Suppressor macrophage (primary cell): ENCODE data around the gene TIRAP.
"Not testable (repeated sequence)": the region's sequence is repeated elsewhere in the genome, so short reads cannot be mapped to it uniquely, and the experiment has no call there.

Experiments used
- DNase-seq, 4 experiments: peaks; one replicate each; pipeline ENCODE4 v3.0.0-alpha.2; 2020 to 2022
- total RNA-seq, 17 experiments: gene quantifications; one replicate each; lab custom pipeline; 2026; ENCODE audit warnings: mixed read lengths in 6 of 17, inconsistent platforms in 3 of 17; lab: John Stamatoyannopoulos, UW

Gene TIRAP, protein sequence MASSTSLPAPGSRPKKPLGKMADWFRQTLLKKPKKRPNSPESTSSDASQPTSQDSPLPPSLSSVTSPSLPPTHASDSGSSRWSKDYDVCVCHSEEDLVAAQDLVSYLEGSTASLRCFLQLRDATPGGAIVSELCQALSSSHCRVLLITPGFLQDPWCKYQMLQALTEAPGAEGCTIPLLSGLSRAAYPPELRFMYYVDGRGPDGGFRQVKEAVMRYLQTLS
- 2.7 to 19.1 (median 9.0) reads per million in 17 experiments for total RNA-seq

DNA sequence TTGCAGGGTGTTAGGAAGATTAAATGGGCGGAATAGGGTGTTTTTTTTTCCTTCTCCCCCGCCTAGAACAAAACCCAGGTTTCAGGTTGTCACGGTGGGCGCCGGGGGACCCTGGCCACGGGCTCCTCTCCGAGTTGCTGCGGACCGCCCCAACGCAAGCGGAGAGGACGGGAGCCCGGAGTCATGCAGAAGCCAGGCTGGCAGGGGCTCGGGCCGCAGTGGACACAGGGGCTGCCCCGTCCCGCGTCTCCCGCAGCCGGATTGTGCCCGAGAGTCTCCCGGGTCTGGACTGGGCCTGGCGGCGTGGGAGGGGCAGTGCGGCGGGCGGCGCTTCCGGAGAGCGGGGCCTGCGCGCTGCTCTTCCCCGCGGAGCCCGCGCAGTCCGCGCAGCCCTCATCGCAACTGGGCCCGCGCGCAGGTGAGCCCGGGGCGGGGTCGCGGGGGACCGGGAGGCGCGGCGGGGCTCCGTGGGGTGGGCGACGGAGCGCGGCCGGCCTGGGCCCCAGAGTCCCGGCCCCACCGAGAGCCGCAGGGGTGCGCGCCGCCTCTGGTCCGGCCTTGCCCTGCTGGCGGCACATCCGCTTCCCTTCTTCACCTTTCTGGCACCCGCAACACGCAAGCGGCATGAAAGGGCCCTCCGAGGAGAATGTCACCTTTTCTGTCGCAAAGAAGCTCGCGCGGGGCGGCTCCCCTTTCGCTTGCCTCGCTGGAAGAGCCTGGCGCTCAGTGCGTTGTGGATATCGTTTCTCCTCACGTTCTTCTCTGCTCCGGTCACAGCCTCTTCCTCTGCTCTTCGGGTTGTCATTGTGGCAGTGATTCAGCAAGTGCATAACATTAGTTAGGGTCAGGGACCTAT, at the start of gene TIRAP:
TIRAP (plus strand) TSS at position 358 of the 856 bp plus-strand sequence. CDS start 7,802 bp downstream, outside the sequence.
- peak; percentile 64 to 88 (median 74) for DNase-seq

- no peak for DNase-seq
These were observed 49.5 kb upstream of the TIRAP start for GRCh38 chr11:126233391-126233790.

DNA sequence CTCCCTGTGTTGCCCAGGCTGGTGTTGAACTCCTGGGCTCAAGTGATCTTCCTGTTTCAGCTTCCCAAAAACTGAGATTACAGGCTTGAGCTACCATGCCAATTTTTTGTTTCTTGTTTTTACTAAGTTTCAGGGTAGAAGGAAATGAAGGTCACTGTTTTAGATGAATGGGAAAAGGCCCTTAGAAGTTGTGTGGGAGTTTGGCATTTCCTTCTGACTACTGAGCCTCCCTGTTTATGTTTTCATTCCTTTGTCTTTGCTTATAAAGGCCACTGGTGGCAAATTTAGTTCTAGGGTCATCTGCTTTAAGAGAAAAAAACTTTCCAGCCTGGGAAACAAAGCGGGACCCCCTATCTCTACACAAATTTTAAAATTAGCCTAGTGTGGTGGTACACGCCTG, 36.3 kb upstream of the TIRAP start:
- peak in 1 of 4 experiments; percentile 25 for DNase-seq

- no peak for DNase-seq
These were observed 29.6 kb upstream of the TIRAP start for GRCh38 chr11:126253265-126253664.

GRCh38 chr11:126254819-126255218, 28.1 kb upstream of the TIRAP start:
- DNase-seq = no peak

DNA sequence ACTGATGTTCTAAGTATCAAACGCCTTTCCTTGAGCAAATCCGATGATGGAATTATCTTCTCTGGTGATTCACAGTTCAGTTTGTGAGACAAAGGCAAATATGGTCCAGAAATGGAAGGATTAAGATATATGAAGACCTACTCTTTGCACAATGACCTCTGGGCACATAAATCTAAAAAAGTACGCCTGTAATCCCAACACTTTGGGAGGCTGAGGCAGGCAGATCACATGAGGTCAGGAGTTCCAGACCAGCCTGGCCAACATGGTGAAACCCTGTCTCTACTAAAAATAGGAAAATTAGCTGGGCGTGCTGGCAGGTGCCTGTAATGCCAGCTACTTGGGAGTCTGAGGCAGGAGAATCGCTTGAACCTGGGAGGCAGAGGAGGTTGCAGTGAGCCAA, 27.4 kb upstream of the TIRAP start:
- not testable (repeated sequence) for DNase-seq

DNA sequence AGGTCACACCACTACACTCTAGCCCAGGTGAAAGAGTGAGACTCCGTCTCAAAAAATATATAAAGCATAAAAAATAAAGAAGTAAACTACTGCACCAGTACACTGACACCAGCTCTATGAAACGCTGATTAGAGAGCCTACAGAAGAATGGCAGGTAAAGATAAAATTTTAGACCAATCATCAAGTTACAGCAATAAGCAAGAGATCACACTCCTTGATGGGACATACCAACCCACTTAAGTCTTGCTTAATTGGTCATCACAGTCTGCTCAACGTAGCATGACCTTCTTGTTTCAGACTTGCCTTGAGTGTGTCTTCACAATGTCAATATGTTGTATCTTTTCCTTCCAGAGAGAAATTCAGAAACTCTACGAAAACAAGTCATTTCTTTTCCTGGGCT, 26.7 kb upstream of the TIRAP start:
- DNase-seq = no peak

- no peak for DNase-seq
These were observed 25.7 kb upstream of the TIRAP start for GRCh38 chr11:126257144-126257543.

GRCh38 chr11:126257764-126258163, 25.1 kb upstream of the TIRAP start:
- no peak for DNase-seq

GRCh38 chr11:126262216-126262615, 20.7 kb upstream of the TIRAP start:
- no peak for DNase-seq

DNA sequence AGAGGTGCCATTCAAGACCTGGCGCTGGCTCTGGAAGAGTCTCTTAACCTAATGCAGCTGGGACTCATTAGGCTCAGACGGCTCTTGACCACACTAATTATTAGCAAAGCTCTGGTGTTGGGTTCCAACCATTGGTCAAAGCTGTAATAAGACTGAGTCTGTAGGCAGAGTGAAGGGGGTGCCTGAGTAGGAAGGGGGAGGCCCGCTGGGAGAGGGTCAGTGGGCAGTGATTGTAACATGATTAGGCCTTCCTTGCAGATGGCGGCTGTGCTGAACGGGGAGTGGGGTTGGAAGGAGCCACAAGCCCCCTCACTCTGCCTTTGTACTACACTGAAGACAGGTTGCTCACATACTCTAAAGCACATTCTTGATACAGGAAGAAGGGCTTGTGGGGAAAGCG, 19.4 kb upstream of the TIRAP start:
- DNase-seq = no peak

GRCh38 chr11:126265811-126266210, 17.1 kb upstream of the TIRAP start:
- peak in 1 of 4 experiments; percentile 20 for DNase-seq

- no peak for DNase-seq
These were observed 15.2 kb upstream of the TIRAP start for GRCh38 chr11:126267650-126268049.

DNA sequence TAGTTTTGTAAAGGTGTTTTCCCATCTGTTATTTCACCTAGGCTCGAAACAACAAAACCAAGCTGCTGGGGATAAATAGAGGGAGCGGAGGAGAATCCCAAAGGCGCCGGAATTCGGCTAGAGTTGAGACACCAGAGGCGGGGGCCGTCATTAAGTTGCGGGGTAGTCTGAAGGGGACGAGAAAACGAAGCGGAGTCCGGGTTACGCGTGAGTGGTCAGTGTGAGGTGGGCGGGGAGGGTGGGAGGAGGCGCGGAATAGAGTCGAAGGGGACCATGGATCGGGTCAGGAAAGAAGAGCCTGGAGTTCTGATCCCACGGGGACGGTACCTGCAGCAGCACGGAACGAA, 14.6 kb upstream of the TIRAP start:
- peak in 1 of 4 experiments; percentile 11 for DNase-seq

DNA sequence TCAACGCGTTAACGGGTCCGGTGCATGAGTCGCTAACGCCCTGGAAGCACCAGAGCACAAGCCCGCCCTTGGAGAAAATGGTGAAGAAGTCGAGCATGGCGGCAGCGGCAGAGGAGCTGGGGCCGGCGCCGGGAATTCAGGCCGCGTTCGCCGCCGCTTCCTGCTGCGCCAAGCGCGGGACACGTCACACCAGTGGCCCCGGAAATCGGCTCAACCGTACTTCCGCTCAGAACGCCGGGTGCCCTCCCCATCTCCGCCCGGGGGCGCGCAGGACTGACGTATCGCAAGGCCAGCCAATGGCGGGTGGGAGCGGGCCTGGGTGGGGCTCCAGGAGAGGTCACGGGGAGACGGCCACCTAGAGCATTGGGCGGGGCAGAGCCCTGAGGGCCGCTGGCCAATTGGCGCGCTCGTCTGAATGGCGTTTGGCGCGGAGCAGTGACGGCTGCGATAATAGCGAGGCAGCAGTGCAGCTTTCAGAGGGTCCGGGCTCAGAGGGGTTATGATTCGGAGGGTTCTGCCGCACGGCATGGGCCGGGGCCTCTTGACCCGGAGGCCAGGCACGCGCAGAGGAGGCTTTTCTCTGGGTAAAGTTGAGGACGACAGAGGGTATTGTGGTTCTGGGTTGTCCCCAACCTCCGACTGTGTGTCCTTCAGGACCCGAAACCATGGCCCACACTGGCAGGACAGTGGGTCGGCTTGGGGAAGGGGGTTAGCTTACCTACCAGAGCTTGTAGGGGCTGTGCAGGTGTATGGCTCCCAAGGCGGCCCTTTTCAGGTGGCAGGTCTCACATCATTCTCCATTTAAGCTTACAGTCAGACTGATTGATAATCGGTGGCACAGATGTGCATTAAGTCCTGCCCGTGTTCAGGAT, 13.9 kb upstream of the TIRAP start, which contains the start of the genes FOXRED1 and SRPRA:
FOXRED1 (plus strand) TSS at position 447 of the 872 bp plus-strand sequence; CDS start at position 500, 53 bp downstream.
SRPRA (minus strand) TSS at position 188 of the 872 bp plus-strand sequence; CDS start at position 97, 91 bp downstream.
- DNase-seq = peak; percentile 99 to 100 (median 100)

DNA sequence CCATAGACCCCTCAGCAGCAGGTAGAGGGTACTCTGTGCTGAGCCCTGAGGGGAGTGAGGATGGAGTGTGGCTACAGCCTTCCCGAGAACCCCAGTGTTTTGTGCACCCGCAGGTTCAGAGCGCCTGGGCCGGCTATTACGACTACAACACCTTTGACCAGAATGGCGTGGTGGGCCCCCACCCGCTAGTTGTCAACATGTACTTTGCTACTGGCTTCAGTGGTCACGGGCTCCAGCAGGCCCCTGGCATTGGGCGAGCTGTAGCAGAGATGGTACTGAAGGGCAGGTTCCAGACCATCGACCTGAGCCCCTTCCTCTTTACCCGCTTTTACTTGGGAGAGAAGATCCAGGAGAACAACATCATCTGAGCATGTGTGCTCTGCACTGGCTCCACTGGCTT, 5.6 kb upstream of the TIRAP start:
- no peak for DNase-seq

GRCh38 chr11:126277780-126278179, 5.1 kb upstream of the TIRAP start:
- no peak for DNase-seq

GRCh38 chr11:126279191-126279590, 3.7 kb upstream of the TIRAP start:
- DNase-seq = no peak

- DNase-seq = peak; percentile 43 to 67 (median 65)
These were observed 2.3 kb upstream of the TIRAP start for GRCh38 chr11:126280595-126280994.

DNA sequence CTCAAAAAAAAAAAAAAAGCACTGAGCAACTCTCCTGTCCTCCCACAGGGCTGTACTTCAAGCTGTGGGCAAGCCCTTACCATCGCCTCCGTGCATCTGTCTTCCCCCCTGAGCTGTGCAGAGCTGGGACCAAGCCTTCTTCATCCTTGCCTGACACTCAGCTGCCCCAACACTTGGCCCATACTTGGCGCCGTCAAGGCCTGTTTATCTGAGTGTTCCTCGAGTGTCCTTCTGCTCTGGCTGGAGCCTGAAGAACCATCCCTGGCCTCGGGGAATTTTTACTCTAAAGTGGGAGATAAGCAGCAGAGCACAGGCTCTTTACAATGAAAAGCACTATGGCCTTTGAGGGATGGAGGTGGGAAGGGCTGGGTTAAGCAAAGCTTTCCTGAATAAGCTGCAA, 1.6 kb upstream of the TIRAP start:
- no peak for DNase-seq

- DNase-seq = no peak
These were observed 1.2 kb upstream of the TIRAP start for GRCh38 chr11:126281666-126282175.

DNA sequence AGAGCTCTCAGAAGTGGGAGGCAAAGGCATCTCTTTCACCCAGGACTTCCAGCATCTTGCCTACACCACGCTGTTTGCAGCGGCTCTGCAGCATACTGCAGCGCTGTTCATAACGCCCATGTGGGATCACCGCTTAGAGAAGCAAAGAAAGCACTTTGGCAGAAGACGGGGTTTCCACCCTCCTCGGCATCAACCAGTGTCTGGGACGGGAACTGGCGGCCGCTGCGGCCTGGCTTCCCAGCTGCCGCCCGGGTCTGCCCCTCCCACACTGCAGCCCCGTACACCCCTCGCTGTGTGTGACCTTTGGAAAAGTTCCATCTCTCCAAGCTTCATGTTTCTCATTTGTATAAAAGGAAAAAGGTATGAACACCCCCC, 545 bp upstream of the TIRAP start:
- peak; percentile 37 to 69 (median 60) for DNase-seq
